Measurements from ENCODE around the gene HOXC6.

DNA sequence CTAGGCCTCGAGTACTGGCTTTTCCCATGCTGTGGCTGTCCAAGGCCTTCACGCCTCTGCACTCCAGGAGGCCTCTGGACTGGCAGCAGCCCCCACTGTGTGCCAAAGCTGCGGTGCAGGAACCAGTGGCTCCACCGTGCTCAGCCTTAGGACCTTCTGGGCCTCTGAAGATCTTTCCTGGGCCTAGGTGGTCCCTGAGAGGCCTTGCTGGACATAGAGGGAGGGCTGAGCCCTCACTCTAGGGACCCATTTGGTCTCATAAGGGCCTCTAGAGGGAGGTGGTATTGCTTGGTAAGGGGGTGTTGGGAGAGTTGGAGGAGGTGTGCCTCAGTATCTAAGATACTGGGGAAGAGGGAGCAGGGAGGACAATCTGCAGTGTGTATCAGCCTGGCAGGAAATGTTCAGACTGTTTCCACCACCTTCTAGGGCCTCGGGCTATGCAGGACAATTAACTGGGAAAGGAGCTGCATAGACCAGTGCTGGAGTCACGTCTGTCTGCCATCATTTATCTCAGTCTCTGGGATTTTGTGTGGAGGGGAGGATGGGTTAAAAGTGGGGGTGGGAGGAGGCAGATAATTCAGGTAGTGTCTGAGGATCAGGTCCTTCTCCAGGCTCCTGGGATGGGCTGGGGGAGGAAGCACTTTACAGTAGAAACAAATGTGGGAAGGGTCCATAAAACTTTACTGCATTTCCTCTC lies 7.5 kb downstream of the HOXC6 start:
- TF ChIP-seq, protein P1, sequence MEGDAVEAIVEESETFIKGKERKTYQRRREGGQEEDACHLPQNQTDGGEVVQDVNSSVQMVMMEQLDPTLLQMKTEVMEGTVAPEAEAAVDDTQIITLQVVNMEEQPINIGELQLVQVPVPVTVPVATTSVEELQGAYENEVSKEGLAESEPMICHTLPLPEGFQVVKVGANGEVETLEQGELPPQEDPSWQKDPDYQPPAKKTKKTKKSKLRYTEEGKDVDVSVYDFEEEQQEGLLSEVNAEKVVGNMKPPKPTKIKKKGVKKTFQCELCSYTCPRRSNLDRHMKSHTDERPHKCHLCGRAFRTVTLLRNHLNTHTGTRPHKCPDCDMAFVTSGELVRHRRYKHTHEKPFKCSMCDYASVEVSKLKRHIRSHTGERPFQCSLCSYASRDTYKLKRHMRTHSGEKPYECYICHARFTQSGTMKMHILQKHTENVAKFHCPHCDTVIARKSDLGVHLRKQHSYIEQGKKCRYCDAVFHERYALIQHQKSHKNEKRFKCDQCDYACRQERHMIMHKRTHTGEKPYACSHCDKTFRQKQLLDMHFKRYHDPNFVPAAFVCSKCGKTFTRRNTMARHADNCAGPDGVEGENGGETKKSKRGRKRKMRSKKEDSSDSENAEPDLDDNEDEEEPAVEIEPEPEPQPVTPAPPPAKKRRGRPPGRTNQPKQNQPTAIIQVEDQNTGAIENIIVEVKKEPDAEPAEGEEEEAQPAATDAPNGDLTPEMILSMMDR (IDR thresholded peaks at IDR 0.05): no peak
- TF ChIP-seq POLR2A (IDR thresholded peaks at IDR 0.05): no peak
